K562 (cell line): Measurements from ENCODE around the gene RNF114.

ENCODE experiments used
- ATF1 ChIP-seq, 2 experiments: fragments of 450-650 bp in 1 of 2; IDR thresholded peaks; 2 replicates each; pipeline ENCODE4 v1.6.1; 2016; ENCODE audit warnings: missing compliant biosample characterization in 1 of 2, missing genetic modification characterization in 1 of 2
- CBX1 ChIP-seq: sonication (generic); IDR thresholded peaks from 2 replicates; pipeline ENCODE4 v1.6.1; 2016; ENCODE audit warnings: antibody characterized with exemption, low read depth, mild to moderate bottlenecking
- CBX5 ChIP-seq: IDR thresholded peaks from 2 replicates; pipeline ENCODE4 v1.6.1; 2014; ENCODE audit warnings: low read depth, borderline replicate concordance
- EZH2 ChIP-seq: IDR thresholded peaks from 2 replicates; pipeline ENCODE4 v1.6.1; 2012; ENCODE audit warnings: low read depth, mild to moderate bottlenecking, inconsistent platforms, low read length, borderline replicate concordance
- KLF16 ChIP-seq: IDR thresholded peaks from 2 replicates; pipeline ENCODE4 v1.6.1; 2016; ENCODE audit warnings: antibody characterized with exemption
- MAFK ChIP-seq: IDR thresholded peaks from 2 replicates; pipeline ENCODE4 v1.6.1; 2011; ENCODE audit warnings: low read length, improper control_type of control experiment
- POLR2A ChIP-seq: fragments of 450-650 bp; conservative IDR thresholded peaks from 2 replicates; pipeline ENCODE4 v1.6.1; 2016
- TBP ChIP-seq: optimal IDR thresholded peaks from 2 replicates; pipeline ENCODE3; 2011; ENCODE audit warnings: low read depth, low read length, improper control_type of control experiment
- ZNF282 ChIP-seq: sonication (generic); formaldehyde crosslinking; IDR thresholded peaks from 2 replicates; pipeline ENCODE4 v1.8.1; 2023; ENCODE audit warnings: missing genetic modification reagents
- TF ChIP-seq, protein P1 (sequence below): sonication (generic); formaldehyde crosslinking; IDR thresholded peaks from 2 replicates; pipeline ENCODE4 v1.4.0; 2020; ENCODE audit warnings: mild to moderate bottlenecking, missing genetic modification reagents
- TF ChIP-seq, protein P2 (sequence below): fragments of 250-450 bp; sonication (Bioruptor Pico); IDR thresholded peaks from 2 replicates; pipeline ENCODE4 v1.8.0; 2021; ENCODE audit warnings: moderate library complexity, mild to moderate bottlenecking, inconsistent platforms

DNA sequence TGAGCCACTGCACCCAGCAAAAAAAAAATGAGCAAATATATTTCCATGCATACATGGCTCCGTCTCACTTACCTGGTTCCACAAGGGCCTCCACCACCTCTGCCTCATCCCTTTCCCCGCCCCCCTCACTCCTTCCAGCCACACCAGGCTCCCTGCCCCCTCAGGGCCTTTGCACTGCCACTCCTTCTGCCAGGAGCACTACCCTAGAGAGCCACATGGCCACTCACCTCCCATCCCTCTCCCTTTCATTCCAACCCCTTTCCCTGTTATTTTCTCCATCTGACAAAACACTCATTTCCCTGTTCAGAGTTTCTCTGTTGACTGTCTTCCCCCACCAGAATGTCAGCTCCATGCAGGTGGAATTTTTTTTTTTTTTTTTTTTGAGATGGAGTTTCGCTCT lies 59.4 kb downstream of the RNF114 start:
- TF ChIP-seq ATF1 (CRISPR knock-in tag; IDR thresholded peaks at IDR 0.05) (no peak), ATF1 (tag; IDR thresholded peaks at IDR 0.05) (no peak), POLR2A (no peak), KLF16 (no peak), MAFK (no peak), CBX1 (no peak), CBX5 (no peak), EZH2 (no peak), ZNF282 (CRISPR knock-in tag) (no peak), TBP (no peak)
- TF ChIP-seq, protein P1, sequence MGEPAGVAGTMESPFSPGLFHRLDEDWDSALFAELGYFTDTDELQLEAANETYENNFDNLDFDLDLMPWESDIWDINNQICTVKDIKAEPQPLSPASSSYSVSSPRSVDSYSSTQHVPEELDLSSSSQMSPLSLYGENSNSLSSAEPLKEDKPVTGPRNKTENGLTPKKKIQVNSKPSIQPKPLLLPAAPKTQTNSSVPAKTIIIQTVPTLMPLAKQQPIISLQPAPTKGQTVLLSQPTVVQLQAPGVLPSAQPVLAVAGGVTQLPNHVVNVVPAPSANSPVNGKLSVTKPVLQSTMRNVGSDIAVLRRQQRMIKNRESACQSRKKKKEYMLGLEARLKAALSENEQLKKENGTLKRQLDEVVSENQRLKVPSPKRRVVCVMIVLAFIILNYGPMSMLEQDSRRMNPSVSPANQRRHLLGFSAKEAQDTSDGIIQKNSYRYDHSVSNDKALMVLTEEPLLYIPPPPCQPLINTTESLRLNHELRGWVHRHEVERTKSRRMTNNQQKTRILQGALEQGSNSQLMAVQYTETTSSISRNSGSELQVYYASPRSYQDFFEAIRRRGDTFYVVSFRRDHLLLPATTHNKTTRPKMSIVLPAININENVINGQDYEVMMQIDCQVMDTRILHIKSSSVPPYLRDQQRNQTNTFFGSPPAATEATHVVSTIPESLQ: no peak
- TF ChIP-seq, protein P2, sequence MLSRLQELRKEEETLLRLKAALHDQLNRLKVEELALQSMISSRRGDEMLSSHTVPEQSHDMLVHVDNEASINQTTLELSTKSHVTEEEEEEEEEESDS (CRISPR knock-in tag): no peak
